CD14-positive monocyte (primary cell): ENCODE data around the gene NPSR1. TPM values are rescaled to one million over a fixed set of nuclear protein-coding genes. Genes with fewer than 3 reads are reported as not detected.

Experiments used
- DNase-seq, 3 donors: peaks; one replicate each; pipeline ENCODE4 v3.0.0-alpha.2; 2011 to 2022
- H2AFZ ChIP-seq: 2 replicates; pipeline ENCODE4 v1.6.0; 2012; ENCODE audit warnings: mild to moderate bottlenecking, low read depth, low read length, inconsistent platforms; ENCODE audit not compliant: insufficient read depth, poor library complexity, severe bottlenecking
- H3K27ac ChIP-seq, 2 donors: 1 replicate in 1 of 2; 2 replicates in 1 of 2; pipeline ENCODE4 v1.5.1; 2012 to 2013; ENCODE audit warnings: low read length in 2 of 2, control low read depth in 1 of 2, inconsistent platforms in 1 of 2, low read depth in 1 of 2, mild to moderate bottlenecking in 1 of 2
- H3K27me3 ChIP-seq, 2 donors: one replicate each; pipeline versions ENCODE4 v1.6.0 to v1.6.1; 2011 to 2013; ENCODE audit warnings: low read length in 2 of 2; ENCODE audit not compliant: control insufficient read depth in 2 of 2, insufficient read depth in 2 of 2
- H3K36me3 ChIP-seq, 2 donors: replicated peaks in 1 of 2; 1 replicate in 1 of 2; 2 replicates in 1 of 2; pipeline versions ENCODE4 v1.5.1 to v1.6.1; 2012 to 2013; ENCODE audit warnings: low read length in 2 of 2, control low read depth in 1 of 2, inconsistent platforms in 1 of 2, mild to moderate bottlenecking in 1 of 2; ENCODE audit not compliant: insufficient read depth in 2 of 2, control insufficient read depth in 1 of 2
- H3K4me1 ChIP-seq, 2 donors: 1 replicate in 1 of 2; 2 replicates in 1 of 2; pipeline versions ENCODE4 v1.5.1 to v1.6.1; 2012 to 2013; ENCODE audit warnings: low read length in 2 of 2, control low read depth in 1 of 2, inconsistent platforms in 1 of 2, mild to moderate bottlenecking in 1 of 2, moderate library complexity in 1 of 2; ENCODE audit not compliant: insufficient read depth in 2 of 2, control insufficient read depth in 1 of 2
- H3K4me2 ChIP-seq: replicated peaks from 2 replicates; pipeline ENCODE3; 2012; ENCODE audit warnings: low read length, moderate library complexity, mild to moderate bottlenecking; ENCODE audit not compliant: poor library complexity, severe bottlenecking; ENCODE audit errors: extremely low read depth
- H3K4me3 ChIP-seq, 3 experiments: fragments of 200-600 bp in 1 of 3; sonication (generic) in 1 of 3; replicated peaks in 1 of 3; 1 replicate in 2 of 3; 2 replicates in 1 of 3; pipeline ENCODE4 v1.5.1; 2011 to 2013; ENCODE audit warnings: low read length in 3 of 3, mild to moderate bottlenecking in 3 of 3, control low read depth in 2 of 3, low read depth in 2 of 3, inconsistent platforms in 1 of 3, moderate library complexity in 1 of 3
- H3K79me2 ChIP-seq: 2 replicates; pipeline ENCODE4 v1.6.0; 2012; ENCODE audit warnings: mild to moderate bottlenecking, control low read depth, inconsistent platforms, low read length, moderate library complexity; ENCODE audit not compliant: insufficient read depth
- H3K9ac ChIP-seq: 2 replicates; pipeline ENCODE4 v1.6.0; 2017; ENCODE audit warnings: low read length, mild to moderate bottlenecking; ENCODE audit not compliant: insufficient read depth, poor library complexity, severe bottlenecking
- H3K9me3 ChIP-seq, 2 donors: replicated peaks in 1 of 2; 1 replicate in 1 of 2; 2 replicates in 1 of 2; pipeline versions ENCODE4 v1.5.1 to v1.6.1; 2012 to 2013; ENCODE audit warnings: low read length in 2 of 2, control low read depth in 1 of 2; ENCODE audit not compliant: control insufficient read depth in 1 of 2, insufficient read depth in 1 of 2
- H4K20me1 ChIP-seq: 2 replicates; pipeline ENCODE4 v1.6.0; 2012; ENCODE audit warnings: mild to moderate bottlenecking, low read length, control low read depth, moderate library complexity; ENCODE audit not compliant: insufficient read depth
- H3K27ac Mint-ChIP-seq, 7 donors: one replicate each; pipeline ENCODE4 v1.8.0; 2020; ENCODE audit warnings: mild to moderate bottlenecking in 7 of 7, mixed read lengths in 7 of 7, moderate library complexity in 6 of 7, inconsistent platforms in 2 of 7
- H3K27me3 Mint-ChIP-seq, 3 donors: one replicate each; pipeline ENCODE4 v1.8.0; 2021 to 2022; ENCODE audit warnings: low read depth in 3 of 3, mild to moderate bottlenecking in 3 of 3, mixed read lengths in 3 of 3, moderate library complexity in 3 of 3, inconsistent platforms in 1 of 3
- H3K36me3 Mint-ChIP-seq, 2 donors: one replicate each; pipeline ENCODE4 v1.8.0; 2020; ENCODE audit warnings: mixed read lengths in 2 of 2, inconsistent platforms in 1 of 2, mild to moderate bottlenecking in 1 of 2
- H3K4me1 Mint-ChIP-seq: one replicate; pipeline ENCODE4 v1.8.0; 2020; ENCODE audit warnings: mild to moderate bottlenecking, mixed read lengths
- H3K4me3 Mint-ChIP-seq, 2 donors: one replicate each; pipeline ENCODE4 v1.8.0; 2020; ENCODE audit warnings: mild to moderate bottlenecking in 2 of 2, mixed read lengths in 2 of 2, moderate library complexity in 1 of 2
- H3K9me3 Mint-ChIP-seq, 7 donors: one replicate each; pipeline ENCODE4 v1.8.0; 2020 to 2022; ENCODE audit warnings: mixed read lengths in 7 of 7, mild to moderate bottlenecking in 6 of 7, moderate library complexity in 6 of 7, inconsistent platforms in 2 of 7
- CTCF ChIP-seq: fragments of 200-600 bp; IDR thresholded peaks from one replicate; pipeline ENCODE4 v1.8.0; 2022; ENCODE audit warnings: antibody characterized with exemption, mild to moderate bottlenecking
- whole genome bisulfite sequencing: methylation state at CpG from one replicate; pipeline ENCODE4 v1.1.5; 2013; ENCODE audit warnings: missing lambda C conversion rate; ENCODE audit not compliant: insufficient coverage; 5-methylcytosine and 5-hydroxymethylcytosine counted together
- intact Hi-C, 2 donors: fragments of 100-400 bp; cut with micrococcal nuclease; formaldehyde crosslinking; loops; one replicate each; pipeline versions ENCODE4 v1.15.0 to v1.15.1; 2023
- polyA plus RNA-seq, 3 donors: library from polyadenylated mRNA; depleted of rRNA in 1 of 3; unstranded in 2 of 3; stranded (reverse) in 1 of 3; fragments of 300-500 nt in 2 of 3; fragments of >200 nt in 1 of 3; fragmentation: Illumina TruSeq in 2 of 3; gene quantifications; 1 replicate in 2 of 3; 2 replicates in 1 of 3; pipeline ENCODE4 v1.2.3, GENCODE V29; 2012 to 2021

The NPSR1 gene
- polyA plus RNA-seq, 3 donors, result not detected

- peaks cover 2 to 17% (median 3%) of the 10 kb centered on the region in 7 donors for H3K9me3 Mint-ChIP-seq
- no peak overlapping the region for H3K27ac Mint-ChIP-seq
- no peak overlapping the region for H3K4me3 Mint-ChIP-seq
- Histone ChIP-seq H3K4me2 (no peak overlapping the region), H3K4me3 (no peak overlapping the region), H4K20me1 (no peaks in the 10 kb centered on the region), H3K27ac (no peak overlapping the region), H3K79me2 (no peaks in the 10 kb centered on the region), H2AFZ (no peak overlapping the region), H3K9me3 (peaks cover 4 to 14% of the 10 kb centered on the region in 2 donors), H3K27me3 (no peaks in the 10 kb centered on the region), H3K4me1 (no peaks in the 10 kb centered on the region), H3K36me3 (no peaks in the 10 kb centered on the region), H3K9ac (no peak overlapping the region)
- no peak for DNase-seq
- 86% methylated on average over 1 of the region's 3 CpGs for WGBS
- H3K27me3 Mint-ChIP-seq, result peaks cover 0 to 3% (median 0%) of the 10 kb centered on the region in 3 donors
- no peak for TF ChIP-seq CTCF
- intact Hi-C loops, result no loop called here
- H3K36me3 Mint-ChIP-seq, result no peaks in the 10 kb centered on the region
- no peaks in the 10 kb centered on the region for H3K4me1 Mint-ChIP-seq
Measured at GRCh38 chr7:34839645-34840044, 181.6 kb downstream of the NPSR1 start.

- no peaks in the 10 kb centered on the region for H3K36me3 ChIP-seq
- no peak overlapping the region for H3K4me3 ChIP-seq
- H3K27ac Mint-ChIP-seq, result no peak overlapping the region
- no peak overlapping the region for H2AFZ ChIP-seq
- no peak for DNase-seq
- no peaks in the 10 kb centered on the region for H4K20me1 ChIP-seq
- H3K79me2 ChIP-seq, result no peaks in the 10 kb centered on the region
- H3K36me3 Mint-ChIP-seq, result no peaks in the 10 kb centered on the region
- H3K9me3 Mint-ChIP-seq, result peaks cover 2 to 18% (median 3%) of the 10 kb centered on the region in 7 donors
- WGBS, result 85% methylated on average over 4 of the region's 5 CpGs
- no peak overlapping the region for H3K27ac ChIP-seq
- no peaks in the 10 kb centered on the region for H3K4me1 Mint-ChIP-seq
- no peak overlapping the region for H3K9ac ChIP-seq
- peaks cover 4 to 14% of the 10 kb centered on the region in 2 donors for H3K9me3 ChIP-seq
- H3K27me3 Mint-ChIP-seq, result peaks cover 0 to 3% (median 0%) of the 10 kb centered on the region in 3 donors
- H3K4me3 Mint-ChIP-seq, result no peak overlapping the region
- H3K27me3 ChIP-seq, result no peaks in the 10 kb centered on the region
- TF ChIP-seq CTCF, result no peak
- intact Hi-C loops, result no loop called here
- H3K4me2 ChIP-seq, result no peak overlapping the region
- H3K4me1 ChIP-seq, result no peaks in the 10 kb centered on the region
Measured at GRCh38 chr7:34840176-34840785, 182.3 kb downstream of the NPSR1 start.
